ENCODE data around the gene FFAR1. TPM values are rescaled to one million over a fixed set of nuclear protein-coding genes. Genes with fewer than 3 reads are reported as not detected.

The FFAR1 gene
- total and polyA plus RNA-seq, 2 donors (not counting 1 experiment from before 2014, with no cell fraction given): not detected

DNA sequence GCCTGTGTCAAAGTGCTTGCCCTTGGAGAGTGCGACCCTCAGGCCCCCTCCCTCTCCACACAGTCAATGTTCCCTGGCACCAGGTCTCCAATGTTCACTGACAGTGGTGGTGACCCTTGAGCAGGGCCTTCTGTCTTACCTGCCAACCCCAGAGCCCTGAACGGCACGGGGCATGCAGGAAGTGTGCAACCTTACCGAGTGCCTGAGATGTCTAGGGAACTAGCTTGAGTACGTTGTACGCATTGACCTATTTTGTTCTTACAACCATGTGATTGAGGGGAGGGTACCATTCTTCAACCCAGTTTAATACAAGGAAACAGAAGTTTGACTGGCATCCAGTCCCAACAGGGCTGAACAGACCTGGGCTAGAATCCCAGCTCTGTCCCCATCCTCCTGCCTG, 42.5 kb upstream of the FFAR1 start:
- Histone ChIP-seq H3K36me3 (ENCODE audit: control insufficient read depth, insufficient read depth, low read length) (no peaks in the 10 kb centered on the region), H3K79me2 (ENCODE audit: control insufficient read depth, insufficient read depth, low read length) (no peaks in the 10 kb centered on the region), H3K9me3 (ENCODE audit: control insufficient read depth, insufficient read depth, low read depth, low read length) (no peaks in the 10 kb centered on the region), H3K27ac (ENCODE audit: insufficient read depth, low read length) (no peak overlapping the region), H3K9ac (ENCODE audit: insufficient read depth, low read length) (no peak overlapping the region), H3K27me3 (ENCODE audit: control insufficient read depth, insufficient read depth, low read length) (peaks cover 2% of the 10 kb centered on the region), H3K4me3 (replicated peaks in 1 of 4; ENCODE audit: control extremely low read depth in 1 of 4, insufficient read depth in 1 of 4, low read depth in 3 of 4, low read length in 4 of 4) (no peak overlapping the region), H3K4me1 (ENCODE audit: control insufficient read depth, extremely low read depth, insufficient read depth, low read length) (no peaks in the 10 kb centered on the region), H4K20me1 (ENCODE audit: control insufficient read depth, extremely low read depth, insufficient read depth, low read length) (no peaks in the 10 kb centered on the region), H2AFZ (ENCODE audit: low read length) (no peak overlapping the region), H3K4me2 (ENCODE audit: extremely low read depth, insufficient read depth, low read length) (no peak overlapping the region)
- TF ChIP-seq, protein P1, sequence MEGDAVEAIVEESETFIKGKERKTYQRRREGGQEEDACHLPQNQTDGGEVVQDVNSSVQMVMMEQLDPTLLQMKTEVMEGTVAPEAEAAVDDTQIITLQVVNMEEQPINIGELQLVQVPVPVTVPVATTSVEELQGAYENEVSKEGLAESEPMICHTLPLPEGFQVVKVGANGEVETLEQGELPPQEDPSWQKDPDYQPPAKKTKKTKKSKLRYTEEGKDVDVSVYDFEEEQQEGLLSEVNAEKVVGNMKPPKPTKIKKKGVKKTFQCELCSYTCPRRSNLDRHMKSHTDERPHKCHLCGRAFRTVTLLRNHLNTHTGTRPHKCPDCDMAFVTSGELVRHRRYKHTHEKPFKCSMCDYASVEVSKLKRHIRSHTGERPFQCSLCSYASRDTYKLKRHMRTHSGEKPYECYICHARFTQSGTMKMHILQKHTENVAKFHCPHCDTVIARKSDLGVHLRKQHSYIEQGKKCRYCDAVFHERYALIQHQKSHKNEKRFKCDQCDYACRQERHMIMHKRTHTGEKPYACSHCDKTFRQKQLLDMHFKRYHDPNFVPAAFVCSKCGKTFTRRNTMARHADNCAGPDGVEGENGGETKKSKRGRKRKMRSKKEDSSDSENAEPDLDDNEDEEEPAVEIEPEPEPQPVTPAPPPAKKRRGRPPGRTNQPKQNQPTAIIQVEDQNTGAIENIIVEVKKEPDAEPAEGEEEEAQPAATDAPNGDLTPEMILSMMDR (conservative IDR thresholded peaks at IDR 0.05 in 1 of 2, IDR thresholded peaks at IDR 0.05 in 1 of 2; ENCODE audit: low read depth in 1 of 2, low read length in 2 of 2): no peak
- no peak for TF ChIP-seq EZH2 (IDR thresholded peaks at IDR 0.05; ENCODE audit: low read length, missing control alignments)
- DNase-seq (ENCODE audit: low read depth in 2 of 2): no peak

DNA sequence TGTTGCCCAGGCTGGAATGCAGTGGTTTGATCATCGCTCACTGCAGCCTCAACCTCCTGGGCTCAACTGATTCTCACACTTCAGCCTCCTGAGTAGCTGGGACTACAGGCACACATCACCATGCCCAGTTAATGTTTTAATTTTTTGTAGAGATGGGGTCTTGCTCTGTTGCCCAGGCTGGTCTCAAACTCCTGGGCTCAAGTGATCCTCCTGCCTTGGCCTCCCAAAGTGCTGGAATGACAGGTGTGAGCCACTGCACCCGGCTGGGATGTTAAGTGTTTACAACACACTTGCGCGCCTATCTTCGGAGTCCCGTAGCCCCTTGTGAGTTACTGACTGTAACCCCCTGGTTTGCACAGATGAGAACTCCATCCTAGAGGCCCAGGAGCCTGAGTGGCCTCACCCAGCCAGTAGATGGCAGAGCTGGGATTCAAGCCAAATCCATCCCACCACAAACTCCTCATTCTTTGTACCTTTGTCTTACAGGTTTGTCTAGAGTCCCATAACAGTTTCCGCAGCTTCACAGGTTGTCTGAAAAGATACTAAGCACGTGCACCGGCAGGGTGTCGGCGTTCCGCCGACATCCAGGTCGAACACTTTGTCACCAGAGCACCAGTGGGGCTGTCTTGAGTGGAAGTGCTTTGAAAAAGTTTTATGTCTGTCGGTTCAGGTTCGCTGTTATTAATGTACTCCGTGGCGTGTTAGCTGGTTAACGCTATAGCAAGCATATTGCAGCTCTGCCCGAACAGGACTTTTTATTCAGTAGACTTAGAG, 41.0 kb upstream of the FFAR1 start:
- Histone ChIP-seq H3K9ac (ENCODE audit: insufficient read depth, low read length) (no peak overlapping the region), H2AFZ (ENCODE audit: low read length) (no peak overlapping the region), H3K4me1 (ENCODE audit: control insufficient read depth, extremely low read depth, insufficient read depth, low read length) (no peaks in the 10 kb centered on the region), H3K79me2 (ENCODE audit: control insufficient read depth, insufficient read depth, low read length) (no peaks in the 10 kb centered on the region), H3K4me3 (replicated peaks in 1 of 4; ENCODE audit: control extremely low read depth in 1 of 4, insufficient read depth in 1 of 4, low read depth in 3 of 4, low read length in 4 of 4) (no peak overlapping the region), H3K9me3 (ENCODE audit: control insufficient read depth, insufficient read depth, low read depth, low read length) (no peaks in the 10 kb centered on the region), H3K4me2 (ENCODE audit: extremely low read depth, insufficient read depth, low read length) (no peak overlapping the region), H3K36me3 (ENCODE audit: control insufficient read depth, insufficient read depth, low read length) (no peaks in the 10 kb centered on the region), H4K20me1 (ENCODE audit: control insufficient read depth, extremely low read depth, insufficient read depth, low read length) (no peaks in the 10 kb centered on the region), H3K27me3 (ENCODE audit: control insufficient read depth, insufficient read depth, low read length) (peaks cover 2% of the 10 kb centered on the region), H3K27ac (ENCODE audit: insufficient read depth, low read length) (no peak overlapping the region)
- DNase-seq (ENCODE audit: low read depth in 2 of 2): no peak
- TF ChIP-seq, protein P1 (conservative IDR thresholded peaks at IDR 0.05 in 1 of 2, IDR thresholded peaks at IDR 0.05 in 1 of 2; ENCODE audit: low read depth in 1 of 2, low read length in 2 of 2): peak in 1 of 2 donors; percentile 20
- TF ChIP-seq EZH2 (IDR thresholded peaks at IDR 0.05; ENCODE audit: low read length, missing control alignments): no peak

DNA sequence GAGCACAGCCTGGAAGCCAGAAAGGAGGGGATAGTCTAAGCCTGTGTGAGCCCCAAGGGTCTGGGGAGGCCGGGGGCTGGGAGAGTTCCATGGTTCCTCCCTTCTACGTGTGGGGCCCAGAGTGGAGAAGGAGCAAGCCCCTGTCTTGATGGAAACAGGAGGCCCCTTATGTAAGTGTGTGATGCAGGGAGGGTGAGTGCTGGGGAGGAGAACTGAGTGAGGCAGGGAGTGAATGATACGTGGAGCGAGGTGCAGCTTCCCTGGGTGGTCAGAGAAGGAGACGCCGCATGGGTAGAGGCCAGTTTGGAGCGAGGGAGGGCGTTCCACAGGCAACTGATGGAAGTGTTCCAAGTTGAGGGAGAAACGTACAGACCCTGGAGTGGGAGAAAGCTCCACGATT, 39.8 kb upstream of the FFAR1 start:
- H3K36me3 ChIP-seq (ENCODE audit: control insufficient read depth, insufficient read depth, low read length): no peaks in the 10 kb centered on the region
- H4K20me1 ChIP-seq (ENCODE audit: control insufficient read depth, extremely low read depth, insufficient read depth, low read length): no peaks in the 10 kb centered on the region
- H3K79me2 ChIP-seq (ENCODE audit: control insufficient read depth, insufficient read depth, low read length): no peaks in the 10 kb centered on the region
- H3K27ac ChIP-seq (ENCODE audit: insufficient read depth, low read length): no peak overlapping the region
- H3K9me3 ChIP-seq (ENCODE audit: control insufficient read depth, insufficient read depth, low read depth, low read length): no peaks in the 10 kb centered on the region
- peaks cover 2% of the 10 kb centered on the region for H3K27me3 ChIP-seq (ENCODE audit: control insufficient read depth, insufficient read depth, low read length)
- DNase-seq (ENCODE audit: low read depth in 2 of 2): no peak
- H3K4me1 ChIP-seq (ENCODE audit: control insufficient read depth, extremely low read depth, insufficient read depth, low read length): no peaks in the 10 kb centered on the region
- H3K4me3 ChIP-seq (replicated peaks in 1 of 4; ENCODE audit: control extremely low read depth in 1 of 4, insufficient read depth in 1 of 4, low read depth in 3 of 4, low read length in 4 of 4): no peak overlapping the region
- no peak overlapping the region for H2AFZ ChIP-seq (ENCODE audit: low read length)
- H3K9ac ChIP-seq (ENCODE audit: insufficient read depth, low read length): no peak overlapping the region
- TF ChIP-seq, protein P1 (conservative IDR thresholded peaks at IDR 0.05 in 1 of 2, IDR thresholded peaks at IDR 0.05 in 1 of 2; ENCODE audit: low read depth in 1 of 2, low read length in 2 of 2): no peak
- TF ChIP-seq EZH2 (IDR thresholded peaks at IDR 0.05; ENCODE audit: low read length, missing control alignments): no peak
- no peak overlapping the region for H3K4me2 ChIP-seq (ENCODE audit: extremely low read depth, insufficient read depth, low read length)

All from fibroblast of lung (primary cell).